Endodermal cell (in vitro differentiated cells): Measurements from ENCODE around the gene SPOCK2. TPM values are rescaled to one million over a fixed set of nuclear protein-coding genes. Genes with fewer than 3 reads are reported as not detected.

Experiments
- DNase-seq: peaks from one replicate; pipeline ENCODE4 v3.0.0-alpha.2; 2017
- H3K27ac ChIP-seq: 2 replicates; pipeline ENCODE4 v1.5.1; 2013; ENCODE audit warnings: mild to moderate bottlenecking, low read depth, low read length, moderate library complexity
- H3K27me3 ChIP-seq: 2 replicates; pipeline ENCODE4 v1.6.1; 2013; ENCODE audit warnings: mild to moderate bottlenecking, low read length, moderate library complexity; ENCODE audit not compliant: insufficient read depth, control insufficient read depth, poor library complexity, severe bottlenecking
- H3K36me3 ChIP-seq: 2 replicates; pipeline ENCODE4 v1.7.0; 2013; ENCODE audit warnings: mild to moderate bottlenecking, low read length, moderate library complexity; ENCODE audit not compliant: control insufficient read depth, insufficient read depth
- H3K4me1 ChIP-seq: one replicate; pipeline ENCODE4 v1.7.0; 2013; ENCODE audit warnings: low read length; ENCODE audit not compliant: control insufficient read depth, insufficient read depth
- H3K4me3 ChIP-seq: 2 replicates; pipeline ENCODE4 v1.5.1; 2013; ENCODE audit warnings: mild to moderate bottlenecking, low read length, moderate library complexity
- H3K9ac ChIP-seq: 2 replicates; pipeline ENCODE4 v1.6.1; 2013; ENCODE audit warnings: mild to moderate bottlenecking, low read length, moderate library complexity; ENCODE audit not compliant: poor library complexity, severe bottlenecking; ENCODE audit errors: extremely low read depth
- H3K9me3 ChIP-seq: 2 replicates; pipeline ENCODE4 v1.6.1; 2013; ENCODE audit warnings: mild to moderate bottlenecking, low read length, moderate library complexity; ENCODE audit not compliant: control insufficient read depth
- H3K27ac Mint-ChIP-seq: 2 replicates; pipeline ENCODE4 v1.8.0; 2020; ENCODE audit warnings: mixed read lengths
- H3K27me3 Mint-ChIP-seq: 2 replicates; pipeline ENCODE4 v1.8.0; 2021; ENCODE audit warnings: mild to moderate bottlenecking, mixed read lengths; ENCODE audit not compliant: insufficient read depth
- H3K36me3 Mint-ChIP-seq: 2 replicates; pipeline ENCODE4 v1.8.0; 2020; ENCODE audit warnings: low read depth, mixed read lengths
- H3K4me1 Mint-ChIP-seq: 2 replicates; pipeline ENCODE4 v1.8.0; 2020; ENCODE audit warnings: mixed read lengths
- H3K4me3 Mint-ChIP-seq: 2 replicates; pipeline ENCODE4 v1.8.0; 2020; ENCODE audit warnings: mild to moderate bottlenecking, moderate library complexity, mixed read lengths
- H3K9me3 Mint-ChIP-seq: 2 replicates; pipeline ENCODE4 v1.8.0; 2020; ENCODE audit warnings: mild to moderate bottlenecking, mixed read lengths
- WGBS, 2 experiments: methylation state at CpG; one replicate each; pipeline versions ENCODE4 v1.1.5 to v1.1.7; 2013; ENCODE audit warnings: missing lambda C conversion rate in 2 of 2, mixed read lengths in 1 of 2; ENCODE audit not compliant: insufficient coverage in 1 of 2, insufficient read length in 1 of 2; 5-methylcytosine and 5-hydroxymethylcytosine counted together
- total RNA-seq, 2 donors: library from RNA; stranded (reverse); fragmentation: NEBNext Ultra II Directional in 1 of 2; extraction: Animal tissue kit (Norgen Biotek cat#: 25700) in 1 of 2; gene quantifications; 2 replicates in 1 of 2; 3 replicates in 1 of 2; pipeline ENCODE4 v1.2.1, GENCODE V29; 2021
- TF ChIP-seq, protein P1 (sequence below): fragments of 200-600 bp; sonication (generic); conservative IDR thresholded peaks from 2 replicates; pipeline ENCODE4 v1.5.0; 2021; ENCODE audit warnings: antibody characterized with exemption, mild to moderate bottlenecking

The SPOCK2 gene
- total RNA-seq, 2 donors from 2014 or later: 1.6 to 3.7 TPM

DNA sequence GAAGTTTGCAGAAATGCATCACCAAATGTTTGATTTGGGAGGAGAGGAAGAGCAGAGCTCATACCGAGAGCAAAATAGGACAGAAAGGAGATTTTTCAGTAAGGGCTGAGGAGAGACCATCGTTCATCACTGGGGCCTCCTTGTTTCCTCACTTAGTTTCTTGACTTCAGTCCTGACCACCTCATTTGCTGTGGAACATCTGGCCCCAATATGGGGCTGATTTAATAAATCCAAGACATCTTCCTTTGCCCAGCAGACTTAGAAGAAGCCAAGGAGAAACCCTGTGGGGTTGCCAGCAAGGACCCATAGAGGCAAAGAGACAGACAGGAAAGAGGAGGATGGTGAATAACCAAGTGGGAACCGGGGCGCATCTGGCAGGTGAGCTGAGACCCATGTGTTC lies 63.8 kb downstream of the SPOCK2 start:
- Mint-ChIP-seq H3K4me3 (no peak overlapping the region), H3K36me3 (no peaks in the 10 kb centered on the region), H3K27ac (no peak overlapping the region), H3K27me3 (no peaks in the 10 kb centered on the region), H3K4me1 (no peaks in the 10 kb centered on the region), H3K9me3 (no peaks in the 10 kb centered on the region)
- no peak overlapping the region for H3K27ac ChIP-seq
- no peaks in the 10 kb centered on the region for H3K36me3 ChIP-seq
- no peak overlapping the region for H3K4me3 ChIP-seq
- no peak overlapping the region for H3K9ac ChIP-seq
- no peaks in the 10 kb centered on the region for H3K4me1 ChIP-seq
- TF ChIP-seq, protein P1, sequence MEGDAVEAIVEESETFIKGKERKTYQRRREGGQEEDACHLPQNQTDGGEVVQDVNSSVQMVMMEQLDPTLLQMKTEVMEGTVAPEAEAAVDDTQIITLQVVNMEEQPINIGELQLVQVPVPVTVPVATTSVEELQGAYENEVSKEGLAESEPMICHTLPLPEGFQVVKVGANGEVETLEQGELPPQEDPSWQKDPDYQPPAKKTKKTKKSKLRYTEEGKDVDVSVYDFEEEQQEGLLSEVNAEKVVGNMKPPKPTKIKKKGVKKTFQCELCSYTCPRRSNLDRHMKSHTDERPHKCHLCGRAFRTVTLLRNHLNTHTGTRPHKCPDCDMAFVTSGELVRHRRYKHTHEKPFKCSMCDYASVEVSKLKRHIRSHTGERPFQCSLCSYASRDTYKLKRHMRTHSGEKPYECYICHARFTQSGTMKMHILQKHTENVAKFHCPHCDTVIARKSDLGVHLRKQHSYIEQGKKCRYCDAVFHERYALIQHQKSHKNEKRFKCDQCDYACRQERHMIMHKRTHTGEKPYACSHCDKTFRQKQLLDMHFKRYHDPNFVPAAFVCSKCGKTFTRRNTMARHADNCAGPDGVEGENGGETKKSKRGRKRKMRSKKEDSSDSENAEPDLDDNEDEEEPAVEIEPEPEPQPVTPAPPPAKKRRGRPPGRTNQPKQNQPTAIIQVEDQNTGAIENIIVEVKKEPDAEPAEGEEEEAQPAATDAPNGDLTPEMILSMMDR: no peak
- no peak for DNase-seq
- no peaks in the 10 kb centered on the region for H3K27me3 ChIP-seq
- 91 to 100% methylated on average over 2 to 4 of the region's 4 CpGs for WGBS, 2 experiments
- no peaks in the 10 kb centered on the region for H3K9me3 ChIP-seq

- no peaks in the 10 kb centered on the region for H3K36me3 Mint-ChIP-seq
- Histone ChIP-seq H3K9me3 (no peaks in the 10 kb centered on the region), H3K4me3 (no peak overlapping the region), H3K4me1 (peaks cover 2% of the 10 kb centered on the region), H3K27ac (no peak overlapping the region), H3K36me3 (no peaks in the 10 kb centered on the region), H3K27me3 (no peaks in the 10 kb centered on the region), H3K9ac (no peak overlapping the region)
- H3K27ac Mint-ChIP-seq: no peak overlapping the region
- H3K4me1 Mint-ChIP-seq: peaks cover 11% of the 10 kb centered on the region
- H3K9me3 Mint-ChIP-seq: no peaks in the 10 kb centered on the region
- H3K27me3 Mint-ChIP-seq: peaks cover 2% of the 10 kb centered on the region
- WGBS, 2 experiments: 88 to 99% methylated on average over 5 to 6 of the region's 6 CpGs
- no peak overlapping the region for H3K4me3 Mint-ChIP-seq
- TF ChIP-seq, protein P1: no peak
- DNase-seq: no peak
Observed at GRCh38 chr10:72022228-72022627, 66.1 kb downstream of the SPOCK2 start.

- no peak overlapping the region for H3K4me3 ChIP-seq
- H3K27ac Mint-ChIP-seq: no peak overlapping the region
- no peak overlapping the region for H3K4me3 Mint-ChIP-seq
- TF ChIP-seq, protein P1: no peak
- H3K27ac ChIP-seq: no peak overlapping the region
- H3K27me3 Mint-ChIP-seq: peaks cover 2% of the 10 kb centered on the region
- no peaks in the 10 kb centered on the region for H3K27me3 ChIP-seq
- H3K36me3 ChIP-seq: no peaks in the 10 kb centered on the region
- H3K4me1 ChIP-seq: peaks cover 4% of the 10 kb centered on the region
- H3K4me1 Mint-ChIP-seq: peaks cover 11% of the 10 kb centered on the region
- no peaks in the 10 kb centered on the region for H3K9me3 Mint-ChIP-seq
- no peaks in the 10 kb centered on the region for H3K9me3 ChIP-seq
- no peak overlapping the region for H3K9ac ChIP-seq
- H3K36me3 Mint-ChIP-seq: no peaks in the 10 kb centered on the region
- WGBS, 2 experiments: 82 to 87% methylated on average over 6 to 9 of the region's 9 CpGs
- DNase-seq: no peak
Observed at GRCh38 chr10:72020914-72021809, 67.2 kb downstream of the SPOCK2 start.
